CD14-positive monocyte (primary cell): ENCODE data around the gene MAN1C1. TPM values are rescaled to one million over a fixed set of nuclear protein-coding genes. Genes with fewer than 3 reads are reported as not detected.

Source experiments
- DNase-seq, 3 donors: peaks; one replicate each; pipeline ENCODE4 v3.0.0-alpha.2; 2011 to 2022
- H2AFZ ChIP-seq: 2 replicates; pipeline ENCODE4 v1.6.0; 2012; ENCODE audit warnings: mild to moderate bottlenecking, low read depth, low read length, inconsistent platforms; ENCODE audit not compliant: insufficient read depth, poor library complexity, severe bottlenecking
- H3K27ac ChIP-seq, 2 donors: 1 replicate in 1 of 2; 2 replicates in 1 of 2; pipeline ENCODE4 v1.5.1; 2012 to 2013; ENCODE audit warnings: low read length in 2 of 2, control low read depth in 1 of 2, inconsistent platforms in 1 of 2, low read depth in 1 of 2, mild to moderate bottlenecking in 1 of 2
- H3K27me3 ChIP-seq, 2 donors: one replicate each; pipeline versions ENCODE4 v1.6.0 to v1.6.1; 2011 to 2013; ENCODE audit warnings: low read length in 2 of 2; ENCODE audit not compliant: control insufficient read depth in 2 of 2, insufficient read depth in 2 of 2
- H3K36me3 ChIP-seq, 2 donors: replicated peaks in 1 of 2; 1 replicate in 1 of 2; 2 replicates in 1 of 2; pipeline versions ENCODE4 v1.5.1 to v1.6.1; 2012 to 2013; ENCODE audit warnings: low read length in 2 of 2, control low read depth in 1 of 2, inconsistent platforms in 1 of 2, mild to moderate bottlenecking in 1 of 2; ENCODE audit not compliant: insufficient read depth in 2 of 2, control insufficient read depth in 1 of 2
- H3K4me1 ChIP-seq, 2 donors: 1 replicate in 1 of 2; 2 replicates in 1 of 2; pipeline versions ENCODE4 v1.5.1 to v1.6.1; 2012 to 2013; ENCODE audit warnings: low read length in 2 of 2, control low read depth in 1 of 2, inconsistent platforms in 1 of 2, mild to moderate bottlenecking in 1 of 2, moderate library complexity in 1 of 2; ENCODE audit not compliant: insufficient read depth in 2 of 2, control insufficient read depth in 1 of 2
- H3K4me2 ChIP-seq: replicated peaks from 2 replicates; pipeline ENCODE3; 2012; ENCODE audit warnings: low read length, moderate library complexity, mild to moderate bottlenecking; ENCODE audit not compliant: poor library complexity, severe bottlenecking; ENCODE audit errors: extremely low read depth
- H3K4me3 ChIP-seq, 3 experiments: fragments of 200-600 bp in 1 of 3; sonication (generic) in 1 of 3; replicated peaks in 1 of 3; 1 replicate in 2 of 3; 2 replicates in 1 of 3; pipeline ENCODE4 v1.5.1; 2011 to 2013; ENCODE audit warnings: low read length in 3 of 3, mild to moderate bottlenecking in 3 of 3, control low read depth in 2 of 3, low read depth in 2 of 3, inconsistent platforms in 1 of 3, moderate library complexity in 1 of 3
- H3K79me2 ChIP-seq: 2 replicates; pipeline ENCODE4 v1.6.0; 2012; ENCODE audit warnings: mild to moderate bottlenecking, control low read depth, inconsistent platforms, low read length, moderate library complexity; ENCODE audit not compliant: insufficient read depth
- H3K9ac ChIP-seq: 2 replicates; pipeline ENCODE4 v1.6.0; 2017; ENCODE audit warnings: low read length, mild to moderate bottlenecking; ENCODE audit not compliant: insufficient read depth, poor library complexity, severe bottlenecking
- H3K9me3 ChIP-seq, 2 donors: replicated peaks in 1 of 2; 1 replicate in 1 of 2; 2 replicates in 1 of 2; pipeline versions ENCODE4 v1.5.1 to v1.6.1; 2012 to 2013; ENCODE audit warnings: low read length in 2 of 2, control low read depth in 1 of 2; ENCODE audit not compliant: control insufficient read depth in 1 of 2, insufficient read depth in 1 of 2
- H4K20me1 ChIP-seq: 2 replicates; pipeline ENCODE4 v1.6.0; 2012; ENCODE audit warnings: mild to moderate bottlenecking, low read length, control low read depth, moderate library complexity; ENCODE audit not compliant: insufficient read depth
- H3K27ac Mint-ChIP-seq, 7 donors: one replicate each; pipeline ENCODE4 v1.8.0; 2020; ENCODE audit warnings: mild to moderate bottlenecking in 7 of 7, mixed read lengths in 7 of 7, moderate library complexity in 6 of 7, inconsistent platforms in 2 of 7
- H3K27me3 Mint-ChIP-seq, 3 donors: one replicate each; pipeline ENCODE4 v1.8.0; 2021 to 2022; ENCODE audit warnings: low read depth in 3 of 3, mild to moderate bottlenecking in 3 of 3, mixed read lengths in 3 of 3, moderate library complexity in 3 of 3, inconsistent platforms in 1 of 3
- H3K36me3 Mint-ChIP-seq, 2 donors: one replicate each; pipeline ENCODE4 v1.8.0; 2020; ENCODE audit warnings: mixed read lengths in 2 of 2, inconsistent platforms in 1 of 2, mild to moderate bottlenecking in 1 of 2
- H3K4me1 Mint-ChIP-seq: one replicate; pipeline ENCODE4 v1.8.0; 2020; ENCODE audit warnings: mild to moderate bottlenecking, mixed read lengths
- H3K4me3 Mint-ChIP-seq, 2 donors: one replicate each; pipeline ENCODE4 v1.8.0; 2020; ENCODE audit warnings: mild to moderate bottlenecking in 2 of 2, mixed read lengths in 2 of 2, moderate library complexity in 1 of 2
- H3K9me3 Mint-ChIP-seq, 7 donors: one replicate each; pipeline ENCODE4 v1.8.0; 2020 to 2022; ENCODE audit warnings: mixed read lengths in 7 of 7, mild to moderate bottlenecking in 6 of 7, moderate library complexity in 6 of 7, inconsistent platforms in 2 of 7
- CTCF ChIP-seq: fragments of 200-600 bp; IDR thresholded peaks from one replicate; pipeline ENCODE4 v1.8.0; 2022; ENCODE audit warnings: antibody characterized with exemption, mild to moderate bottlenecking
- WGBS: methylation state at CpG from one replicate; pipeline ENCODE4 v1.1.5; 2013; ENCODE audit warnings: missing lambda C conversion rate; ENCODE audit not compliant: insufficient coverage; 5-methylcytosine and 5-hydroxymethylcytosine counted together
- intact Hi-C, 2 donors: fragments of 100-400 bp; cut with micrococcal nuclease; formaldehyde crosslinking; loops; one replicate each; pipeline versions ENCODE4 v1.15.0 to v1.15.1; 2023
- polyA plus RNA-seq, 3 donors: library from polyadenylated mRNA; depleted of rRNA in 1 of 3; unstranded in 2 of 3; stranded (reverse) in 1 of 3; fragments of 300-500 nt in 2 of 3; fragments of >200 nt in 1 of 3; fragmentation: Illumina TruSeq in 2 of 3; gene quantifications; 1 replicate in 2 of 3; 2 replicates in 1 of 3; pipeline ENCODE4 v1.2.3, GENCODE V29; 2012 to 2021

Gene MAN1C1
- polyA plus RNA-seq, 3 donors, result 1.2 to 7.2 (median 1.7) TPM

GRCh38 chr1:25651036-25651640 lies 34.5 kb downstream of the MAN1C1 start:
- H3K79me2 ChIP-seq, result no peaks in the 10 kb centered on the region
- no peak overlapping the region for H3K9ac ChIP-seq
- H2AFZ ChIP-seq, result no peak overlapping the region
- DNase-seq, result no peak
- no peak for TF ChIP-seq CTCF
- Mint-ChIP-seq H3K36me3 (peaks cover 12 to 16% of the 10 kb centered on the region in 2 donors), H3K4me3 (no peak overlapping the region), H3K9me3 (peaks cover 0 to 1% (median 0%) of the 10 kb centered on the region in 7 donors), H3K4me1 (no peaks in the 10 kb centered on the region), H3K27me3 (peaks cover 1 to 7% (median 2%) of the 10 kb centered on the region in 3 donors), H3K27ac (no peak overlapping the region)
- H3K4me3 ChIP-seq, result no peak overlapping the region
- peaks cover 35% of the 10 kb centered on the region for H4K20me1 ChIP-seq
- H3K4me2 ChIP-seq, result no peak overlapping the region
- WGBS, result 98% methylated on average over 7 of the region's 8 CpGs
- intact Hi-C loops, result no loop called here
- H3K27me3 ChIP-seq, result no peaks in the 10 kb centered on the region
- H3K9me3 ChIP-seq, result no peaks in the 10 kb centered on the region
- H3K36me3 ChIP-seq, result peaks cover 1 to 12% of the 10 kb centered on the region in 2 donors
- H3K4me1 ChIP-seq, result no peaks in the 10 kb centered on the region
- H3K27ac ChIP-seq, result no peak overlapping the region

GRCh38 chr1:25651824-25652741 lies 35.5 kb downstream of the MAN1C1 start:
- Histone ChIP-seq H3K4me1 (no peaks in the 10 kb centered on the region), H3K27ac (no peak overlapping the region), H3K79me2 (no peaks in the 10 kb centered on the region), H4K20me1 (peaks cover 30% of the 10 kb centered on the region), H3K9me3 (no peaks in the 10 kb centered on the region), H3K36me3 (peaks cover 0 to 11% of the 10 kb centered on the region in 2 donors), H3K27me3 (no peaks in the 10 kb centered on the region), H3K4me3 (no peak overlapping the region), H3K9ac (no peak overlapping the region), H3K4me2 (no peak overlapping the region), H2AFZ (no peak overlapping the region)
- 94% methylated on average over 12 of the region's 12 CpGs for WGBS
- Mint-ChIP-seq H3K4me3 (no peak overlapping the region), H3K27ac (peak overlapping the region in 1 of 7 donors; percentile 41), H3K27me3 (peaks cover 1 to 7% (median 2%) of the 10 kb centered on the region in 3 donors), H3K4me1 (no peaks in the 10 kb centered on the region), H3K9me3 (peaks cover 0 to 1% (median 0%) of the 10 kb centered on the region in 7 donors), H3K36me3 (peaks cover 9 to 12% of the 10 kb centered on the region in 2 donors)
- no peak for DNase-seq
- intact Hi-C loops, result no loop called here
- no peak for TF ChIP-seq CTCF
